PC-3 (cell line): Measurements from ENCODE around the gene NOC2L. TPM values are rescaled to one million over a fixed set of nuclear protein-coding genes. Genes with fewer than 3 reads are reported as not detected.

ENCODE experiments used
- ATAC-seq: fragments of 200-7000 bp; cut with Tn5 transposase; 2 replicates; pipeline ENCODE4 v1.9.1; 2020; ENCODE audit warnings: mild to moderate bottlenecking, moderate library complexity
- BruUV-seq: library from RNA; stranded (reverse); fragments of 400-500 nt; replicated peaks from 2 replicates; lab custom pipeline; 2021; lab: Mats Ljungman, UMichigan
- CTCF ChIA-PET: fragments of 300-600 bp; sonication (Branson Sonifier 250); formaldehyde crosslinking; loops from one replicate; lab custom pipeline; 2022; ENCODE audit warnings: antibody characterized with exemption; lab: Charles Lee
- POLR2A ChIA-PET: fragments of 300-600 bp; sonication (Branson Sonifier 250); formaldehyde crosslinking; loops from one replicate; lab custom pipeline; 2022; ENCODE audit warnings: antibody characterized with exemption; ENCODE audit not compliant: unreplicated experiment; lab: Charles Lee
- DNase-seq: peaks from one replicate; pipeline ENCODE4 v3.0.0-alpha.2; 2015
- H2AFZ ChIP-seq: fragments of 300-600 bp; sonication (generic); 2 replicates; pipeline ENCODE4 v1.6.0; 2016; ENCODE audit warnings: antibody characterized with exemption, low read length
- H3F3A ChIP-seq: fragments of 300-600 bp; sonication (generic); one replicate; pipeline ENCODE4 v1.6.0; 2017; ENCODE audit warnings: antibody characterized with exemption, low read length, control low read depth, mild to moderate bottlenecking; ENCODE audit not compliant: unreplicated experiment
- H3K27ac ChIP-seq: fragments of 300-600 bp; sonication (generic); 2 replicates; pipeline ENCODE4 v1.5.1; 2016; ENCODE audit warnings: mild to moderate bottlenecking, low read length
- H3K27me3 ChIP-seq: fragments of 300-600 bp; sonication (generic); 2 replicates; pipeline ENCODE4 v1.6.1; 2016; ENCODE audit warnings: low read length, mixed read lengths
- H3K36me3 ChIP-seq: fragments of 300-600 bp; sonication (generic); 2 replicates; pipeline ENCODE4 v1.6.1; 2016; ENCODE audit warnings: low read depth, mixed run types, low read length, mixed read lengths
- H3K4me1 ChIP-seq: fragments of 300-600 bp; sonication (generic); 2 replicates; pipeline ENCODE4 v1.5.1; 2016; ENCODE audit warnings: low read length; ENCODE audit not compliant: insufficient read depth
- H3K4me2 ChIP-seq: fragments of 300-600 bp; sonication (generic); 2 replicates; pipeline ENCODE4 v1.6.0; 2016; ENCODE audit warnings: low read length
- H3K4me3 ChIP-seq: fragments of 300-600 bp; sonication (generic); 2 replicates; pipeline ENCODE4 v1.5.1; 2016; ENCODE audit warnings: mild to moderate bottlenecking, low read length, mixed read lengths
- H3K79me2 ChIP-seq: fragments of 300-600 bp; sonication (generic); 2 replicates; pipeline ENCODE4 v1.6.1; 2017; ENCODE audit warnings: low read length, mixed read lengths
- H3K9ac ChIP-seq: fragments of 300-600 bp; sonication (generic); 2 replicates; pipeline ENCODE4 v1.6.0; 2016; ENCODE audit warnings: mild to moderate bottlenecking, low read length
- H3K9me2 ChIP-seq: fragments of 300-600 bp; sonication (generic); replicated peaks from 2 replicates; pipeline ENCODE4 v1.6.1; 2016; ENCODE audit warnings: mixed run types, low read length, mixed read lengths
- H3K9me3 ChIP-seq: fragments of 300-600 bp; sonication (generic); 2 replicates; pipeline ENCODE4 v1.6.1; 2016; ENCODE audit warnings: low read length, mixed read lengths
- H4K20me1 ChIP-seq: fragments of 300-600 bp; sonication (generic); 2 replicates; pipeline ENCODE4 v1.6.1; 2016; ENCODE audit warnings: low read length, mixed read lengths
- EZH2 ChIP-seq: fragments of 300-600 bp; sonication (generic); IDR thresholded peaks from one replicate; pipeline ENCODE4 v1.6.1; 2017; ENCODE audit warnings: antibody characterized with exemption, mild to moderate bottlenecking, low read length; ENCODE audit not compliant: unreplicated experiment
- EZH2phosphoT487 ChIP-seq: fragments of 300-600 bp; sonication (generic); IDR thresholded peaks from 2 replicates; pipeline ENCODE4 v1.6.1; 2018; ENCODE audit warnings: mild to moderate bottlenecking, antibody characterized with exemption, low read length, borderline replicate concordance
- intact Hi-C: fragments of 100-400 bp; cut with micrococcal nuclease; formaldehyde crosslinking; loops from 2 replicates; pipeline ENCODE4 v1.9.0; 2023
- total RNA-seq: library from RNA; depleted of rRNA; stranded (reverse); fragments of >200 nt; gene quantifications from 2 replicates; pipeline ENCODE4 v1.2.3, GENCODE V29; 2014
- TF ChIP-seq, protein P1 (sequence below): fragments of 300-600 bp; sonication (generic); conservative IDR thresholded peaks from 2 replicates; pipeline ENCODE4 v1.5.1; 2017; ENCODE audit warnings: antibody characterized with exemption, low read depth, mild to moderate bottlenecking, low read length

Gene NOC2L
- total RNA-seq, 1 experiment from 2014 or later: 262 TPM

DNA sequence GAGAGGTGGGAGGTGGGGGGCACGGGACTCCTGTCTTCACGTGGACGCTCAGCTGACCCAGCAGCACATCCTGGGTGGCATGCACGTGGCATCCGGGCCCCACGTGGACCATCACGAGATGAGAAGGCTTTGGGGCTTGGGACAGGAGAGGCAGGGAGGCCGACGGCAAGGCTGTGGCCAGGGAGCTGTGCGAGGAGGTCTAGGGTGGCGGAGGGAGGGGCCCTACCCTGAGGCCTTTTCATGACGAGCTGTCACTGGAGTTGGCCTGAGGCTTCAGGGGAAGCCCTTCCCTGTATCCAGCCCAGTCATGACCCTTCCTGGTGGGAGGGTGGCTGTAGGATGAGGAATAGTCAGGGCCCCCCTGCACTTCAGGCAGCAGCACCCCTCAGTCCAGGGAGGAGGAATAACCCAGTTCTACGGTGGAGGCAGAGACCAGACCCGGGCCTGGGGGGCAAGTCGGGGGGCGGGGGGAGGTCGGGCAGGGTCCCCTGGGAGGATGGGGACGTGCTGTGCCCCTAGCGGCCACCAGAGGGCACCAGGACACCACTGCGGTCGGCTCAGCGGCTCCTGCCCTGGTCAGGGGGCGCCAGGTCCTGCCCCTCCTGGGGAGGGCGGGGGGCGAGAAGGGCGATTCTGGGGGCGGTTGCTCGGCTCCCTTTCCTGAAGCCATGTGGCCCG is 24.9 kb upstream of the NOC2L start:
- Histone ChIP-seq H3K9me2 (no peaks in the 10 kb centered on the region), H3F3A (no peaks in the 10 kb centered on the region), H2AFZ (peak overlapping the region; percentile 69), H3K79me2 (no peaks in the 10 kb centered on the region), H4K20me1 (no peaks in the 10 kb centered on the region), H3K9ac (no peak overlapping the region), H3K36me3 (no peaks in the 10 kb centered on the region), H3K9me3 (no peaks in the 10 kb centered on the region), H3K27ac (no peak overlapping the region), H3K4me2 (peak overlapping the region; percentile 85), H3K4me3 (peak overlapping the region; percentile 64), H3K4me1 (peaks cover 19% of the 10 kb centered on the region), H3K27me3 (peaks cover 11% of the 10 kb centered on the region)
- DNase-seq (peak; percentile 59), ATAC-seq (peak; percentile 57)
- TF ChIP-seq EZH2 (no peak), EZH2phosphoT487 (no peak)
- TF ChIP-seq, protein P1, sequence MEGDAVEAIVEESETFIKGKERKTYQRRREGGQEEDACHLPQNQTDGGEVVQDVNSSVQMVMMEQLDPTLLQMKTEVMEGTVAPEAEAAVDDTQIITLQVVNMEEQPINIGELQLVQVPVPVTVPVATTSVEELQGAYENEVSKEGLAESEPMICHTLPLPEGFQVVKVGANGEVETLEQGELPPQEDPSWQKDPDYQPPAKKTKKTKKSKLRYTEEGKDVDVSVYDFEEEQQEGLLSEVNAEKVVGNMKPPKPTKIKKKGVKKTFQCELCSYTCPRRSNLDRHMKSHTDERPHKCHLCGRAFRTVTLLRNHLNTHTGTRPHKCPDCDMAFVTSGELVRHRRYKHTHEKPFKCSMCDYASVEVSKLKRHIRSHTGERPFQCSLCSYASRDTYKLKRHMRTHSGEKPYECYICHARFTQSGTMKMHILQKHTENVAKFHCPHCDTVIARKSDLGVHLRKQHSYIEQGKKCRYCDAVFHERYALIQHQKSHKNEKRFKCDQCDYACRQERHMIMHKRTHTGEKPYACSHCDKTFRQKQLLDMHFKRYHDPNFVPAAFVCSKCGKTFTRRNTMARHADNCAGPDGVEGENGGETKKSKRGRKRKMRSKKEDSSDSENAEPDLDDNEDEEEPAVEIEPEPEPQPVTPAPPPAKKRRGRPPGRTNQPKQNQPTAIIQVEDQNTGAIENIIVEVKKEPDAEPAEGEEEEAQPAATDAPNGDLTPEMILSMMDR: peak; percentile 89
- CTCF ChIA-PET: interaction anchor here (0.6 to 3.1 kb wide), 11 partner anchors 17 to 308 kb away, joined by 3 to 23 read pairs (median 6); partner anchors contain the start of gene ISG15
- POLR2A ChIA-PET: no interaction called here
- BruUV-seq: no TSS peak
- intact Hi-C loops: loop anchor here (2.0 kb wide), 1 partner anchor 79 kb away; no protein-coding TSS in a partner anchor

DNA sequence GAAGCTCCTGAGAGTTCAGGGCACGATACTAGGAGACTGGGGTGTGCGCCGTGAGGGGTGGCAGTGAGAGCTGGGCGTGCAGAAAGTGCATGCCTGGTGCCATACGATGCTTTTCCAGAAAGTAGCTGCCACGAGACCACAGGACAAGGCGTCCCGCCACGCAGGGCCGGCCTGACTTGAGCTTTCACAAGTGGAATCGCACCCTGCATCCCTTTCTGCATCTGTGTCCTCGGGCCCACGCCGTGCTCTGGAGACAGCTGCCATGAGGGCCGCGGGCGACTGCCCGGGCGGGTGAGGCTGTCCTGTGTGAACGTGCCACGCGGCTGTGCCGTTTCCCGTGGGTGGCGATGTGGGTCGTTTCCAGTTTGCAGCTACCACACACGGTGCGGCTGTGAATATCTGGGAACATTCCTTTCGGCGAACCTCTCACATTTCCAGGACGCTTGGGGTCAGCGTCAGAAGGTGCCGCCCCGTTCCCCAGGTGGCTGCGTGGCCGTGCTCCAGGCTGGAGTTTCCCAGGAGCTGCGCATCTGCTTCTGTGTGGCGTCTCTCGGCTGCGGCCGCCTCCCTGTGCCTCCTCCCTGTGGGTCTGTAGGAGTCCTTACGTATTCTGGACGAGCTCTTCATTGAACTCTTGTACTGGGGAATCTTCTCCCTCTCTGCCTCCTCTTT is 23.8 kb upstream of the NOC2L start:
- ATAC-seq: peak; percentile 43
- H3K9ac ChIP-seq: no peak overlapping the region
- H3K4me2 ChIP-seq: peak overlapping the region; percentile 85
- CTCF ChIA-PET: interaction anchor here (0.6 to 3.1 kb wide), 10 partner anchors 16 to 632 kb away, joined by 3 to 23 read pairs (median 4); partner anchors contain the start of genes ISG15, PLEKHN1 and RNF223
- H3K79me2 ChIP-seq: no peaks in the 10 kb centered on the region
- H3K27ac ChIP-seq: no peak overlapping the region
- intact Hi-C loops: no loop called here
- peak overlapping the region; percentile 60 for H3K4me3 ChIP-seq
- no TSS peak for BruUV-seq
- DNase-seq: peak; percentile 58
- TF ChIP-seq EZH2phosphoT487: no peak
- TF ChIP-seq EZH2: no peak
- TF ChIP-seq, protein P1: no peak
- H3F3A ChIP-seq: no peaks in the 10 kb centered on the region
- POLR2A ChIA-PET: no interaction called here
- peak overlapping the region; percentile 69 for H2AFZ ChIP-seq
- H3K36me3 ChIP-seq: no peaks in the 10 kb centered on the region
- peaks cover 11% of the 10 kb centered on the region for H3K27me3 ChIP-seq
- H4K20me1 ChIP-seq: no peaks in the 10 kb centered on the region
- H3K9me3 ChIP-seq: no peaks in the 10 kb centered on the region
- H3K4me1 ChIP-seq: peaks cover 19% of the 10 kb centered on the region
- no peaks in the 10 kb centered on the region for H3K9me2 ChIP-seq
